AML-193 (cell line): ENCODE measurements around the gene SLC8A1.

Experiments
- DNase-seq, 2 experiments: peaks; one replicate each; lab custom pipeline; 2025; lab: John Stamatoyannopoulos, UW

Gene SLC8A1

GRCh38 chr2:40353231-40353630 lies 98.7 kb downstream of the SLC8A1 start:
- no peak for DNase-seq

GRCh38 chr2:40352703-40353099 lies 99.2 kb downstream of the SLC8A1 start:
- no peak for DNase-seq

GRCh38 chr2:40352041-40352702 lies 99.7 kb downstream of the SLC8A1 start:
- DNase-seq = no peak

GRCh38 chr2:40348665-40349064 lies 103.2 kb downstream of the SLC8A1 start:
- DNase-seq = no peak

- DNase-seq = no peak
Observed at GRCh38 chr2:40348038-40348437, 103.9 kb downstream of the SLC8A1 start.

GRCh38 chr2:40346535-40347354 lies 105.1 kb downstream of the SLC8A1 start:
- no peak for DNase-seq

GRCh38 chr2:40344364-40344763 lies 107.5 kb downstream of the SLC8A1 start:
- no peak for DNase-seq

- no peak for DNase-seq
Observed at GRCh38 chr2:40343902-40344301, 108.0 kb downstream of the SLC8A1 start.

- no peak for DNase-seq
Observed at GRCh38 chr2:40341198-40341597, 110.7 kb downstream of the SLC8A1 start.

- no peak for DNase-seq
Observed at GRCh38 chr2:40339026-40339425, 112.9 kb downstream of the SLC8A1 start.

GRCh38 chr2:40332191-40332826 lies 119.6 kb downstream of the SLC8A1 start:
- no peak for DNase-seq

GRCh38 chr2:40330096-40330495 lies 121.8 kb downstream of the SLC8A1 start:
- DNase-seq = no peak

GRCh38 chr2:40329739-40330030 lies 122.2 kb downstream of the SLC8A1 start:
- DNase-seq = no peak

- no peak for DNase-seq
Observed at GRCh38 chr2:40325116-40325515, 126.8 kb downstream of the SLC8A1 start.

- DNase-seq = no peak
Observed at GRCh38 chr2:40324656-40325055, 127.2 kb downstream of the SLC8A1 start.

- no peak for DNase-seq
Observed at GRCh38 chr2:40321822-40322221, 130.1 kb downstream of the SLC8A1 start.

- DNase-seq = no peak
Observed at GRCh38 chr2:40321016-40321623, 130.8 kb downstream of the SLC8A1 start.

- DNase-seq = no peak
Observed at GRCh38 chr2:40318921-40319320, 133.0 kb downstream of the SLC8A1 start.

GRCh38 chr2:40317761-40318160 lies 134.1 kb downstream of the SLC8A1 start:
- DNase-seq = no peak

- DNase-seq = no peak
Observed at GRCh38 chr2:40317046-40317445, 134.8 kb downstream of the SLC8A1 start.

- no peak for DNase-seq
Observed at GRCh38 chr2:40316620-40317019, 135.3 kb downstream of the SLC8A1 start.

- no peak for DNase-seq
Observed at GRCh38 chr2:40315683-40316082, 136.2 kb downstream of the SLC8A1 start.

GRCh38 chr2:40311026-40311425 lies 140.9 kb downstream of the SLC8A1 start:
- DNase-seq = no peak
